ENCODE results near the gene CTSO.

CTSO gene

GRCh38 chr4:155881555-155881954 is 72.1 kb downstream of the CTSO start:
- no peak overlapping the region for H3K27ac ChIP-seq
- TF ChIP-seq ZFX (IDR thresholded peaks at IDR 0.05): no peak
- no peak for TF ChIP-seq CTCF (conservative IDR thresholded peaks at IDR 0.05)

GRCh38 chr4:155879767-155880166 is 73.9 kb downstream of the CTSO start:
- TF ChIP-seq ZFX (IDR thresholded peaks at IDR 0.05) (no peak), CTCF (conservative IDR thresholded peaks at IDR 0.05) (no peak)
- H3K27ac ChIP-seq: no peak overlapping the region

- no peak for TF ChIP-seq ZFX (IDR thresholded peaks at IDR 0.05)
- no peak for TF ChIP-seq CTCF (conservative IDR thresholded peaks at IDR 0.05)
- no peak overlapping the region for H3K27ac ChIP-seq
Measured at GRCh38 chr4:155878611-155879010, 75.1 kb downstream of the CTSO start.

GRCh38 chr4:155877971-155878370 is 75.7 kb downstream of the CTSO start:
- H3K27ac ChIP-seq: no peak overlapping the region
- no peak for TF ChIP-seq CTCF (conservative IDR thresholded peaks at IDR 0.05)
- TF ChIP-seq ZFX (IDR thresholded peaks at IDR 0.05): no peak

- TF ChIP-seq CTCF (conservative IDR thresholded peaks at IDR 0.05) (no peak), ZFX (IDR thresholded peaks at IDR 0.05) (no peak)
Measured at GRCh38 chr4:155875878-155876277, 77.8 kb downstream of the CTSO start.

More at GRCh38 chr4:155875878-155876277, 77.8 kb downstream of the CTSO start:
- no peak overlapping the region for H3K27ac ChIP-seq
